Left lobe of liver (tissue), 2 donors: ENCODE measurements around the gene MANBA. TPM values are rescaled to one million over a fixed set of nuclear protein-coding genes. Genes with fewer than 3 reads are reported as not detected.
"Not testable (repeated sequence)": the region's sequence is repeated elsewhere in the genome, so short reads cannot be mapped to it uniquely, and the experiment has no call there.

ENCODE experiments used
- ATAC-seq: fragments of 200-7000 bp; cut with Tn5 transposase; one replicate; pipeline ENCODE4 v1.9.1; 2020; ENCODE audit warnings: mild to moderate bottlenecking, moderate library complexity
- DNase-seq: peaks from one replicate; pipeline ENCODE4 v3.0.0-alpha.2; 2020; ENCODE audit warnings: low spot score
- total RNA-seq: library from RNA; stranded (reverse); gene quantifications from one replicate; pipeline ENCODE4 v1.2.1, GENCODE V29; 2021
- donor health status: DM: no; HTN: no; CAD: no; lungs with moderate emphysema.
- donor health status: DM: no; HTN: yes; CAD: no.

Gene MANBA
- total RNA-seq, 1 donor from 2014 or later = 10.6 TPM

DNA sequence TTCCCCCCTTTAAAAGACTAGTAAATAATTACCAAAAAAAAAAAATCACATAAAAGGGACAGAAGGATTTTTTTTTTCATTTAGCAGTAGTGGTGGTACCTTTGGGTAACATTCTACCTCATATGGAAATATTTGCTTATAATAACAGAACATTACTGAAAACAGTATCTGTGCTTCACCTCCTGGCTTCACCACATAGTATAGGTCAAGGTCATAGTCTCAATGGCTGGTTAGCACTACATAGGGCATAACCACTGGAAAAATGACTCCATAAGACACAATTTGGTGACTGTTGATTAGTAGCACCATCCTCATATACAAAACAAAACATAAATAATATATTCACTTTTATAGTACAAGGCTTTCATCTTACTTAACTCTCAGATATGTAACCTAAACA is 34.7 kb downstream of the MANBA start:
- ATAC-seq (no peak), DNase-seq (no peak)

DNA sequence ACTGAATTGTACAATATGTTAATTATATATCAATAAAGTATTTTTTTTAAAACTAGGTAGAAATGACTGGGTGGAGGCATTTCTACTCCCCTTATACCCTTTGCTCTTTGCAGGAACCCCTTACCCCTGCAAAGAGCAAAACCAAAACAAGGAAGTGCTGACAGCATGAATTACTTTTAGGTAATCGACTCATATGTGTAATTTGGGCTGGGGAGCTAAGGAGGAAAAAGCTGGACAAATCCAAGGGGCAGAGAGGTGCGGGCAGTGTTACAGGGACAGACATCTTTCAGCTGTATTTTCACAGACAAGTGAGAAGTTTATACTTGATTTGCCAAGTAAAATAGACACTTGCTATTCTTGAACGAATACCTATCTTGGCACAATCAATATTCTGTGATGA is 35.5 kb downstream of the MANBA start:
- ATAC-seq = peak; percentile 18

DNA sequence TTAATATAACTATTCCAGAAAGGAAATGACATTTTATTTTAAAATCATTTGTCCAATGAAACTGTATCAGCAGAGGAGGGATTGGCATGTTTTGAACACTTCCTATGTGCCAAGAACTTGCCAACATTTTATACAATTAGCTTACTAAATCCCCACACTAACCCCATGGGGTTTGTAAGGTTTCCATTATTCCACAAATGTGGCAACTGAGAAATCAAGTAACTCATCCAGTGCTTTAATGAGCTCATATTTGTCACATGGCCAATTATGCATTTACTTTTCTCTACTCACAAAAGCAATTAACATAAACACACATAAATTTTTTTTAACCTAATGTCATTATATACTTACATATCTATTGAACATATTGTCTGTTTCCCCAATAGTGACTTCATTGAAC is 37.3 kb downstream of the MANBA start:
- no peak for DNase-seq
- no peak for ATAC-seq

More for the DNA sequence above, 35.5 kb downstream of the MANBA start:
- no peak for DNase-seq

DNA sequence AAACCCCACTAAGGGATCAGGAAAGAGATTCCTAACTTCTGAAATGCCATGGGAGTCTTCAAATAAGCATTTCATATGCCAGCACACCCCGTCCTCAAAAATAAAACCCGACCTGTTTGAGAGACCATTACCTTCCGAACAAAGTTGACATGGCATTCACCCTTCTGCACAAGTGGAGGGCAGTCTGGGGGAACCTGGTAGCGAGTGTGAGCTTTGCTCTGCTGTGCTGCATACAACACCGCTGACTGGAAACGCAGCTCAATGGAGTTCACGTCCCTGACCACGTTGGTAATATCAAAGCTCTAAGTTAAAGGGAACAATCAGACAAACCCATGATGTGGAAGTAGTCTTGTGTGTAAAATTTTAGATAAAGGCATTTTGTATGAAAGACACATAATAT is 38.0 kb downstream of the MANBA start:
- ATAC-seq (no peak), DNase-seq (no peak)

DNA sequence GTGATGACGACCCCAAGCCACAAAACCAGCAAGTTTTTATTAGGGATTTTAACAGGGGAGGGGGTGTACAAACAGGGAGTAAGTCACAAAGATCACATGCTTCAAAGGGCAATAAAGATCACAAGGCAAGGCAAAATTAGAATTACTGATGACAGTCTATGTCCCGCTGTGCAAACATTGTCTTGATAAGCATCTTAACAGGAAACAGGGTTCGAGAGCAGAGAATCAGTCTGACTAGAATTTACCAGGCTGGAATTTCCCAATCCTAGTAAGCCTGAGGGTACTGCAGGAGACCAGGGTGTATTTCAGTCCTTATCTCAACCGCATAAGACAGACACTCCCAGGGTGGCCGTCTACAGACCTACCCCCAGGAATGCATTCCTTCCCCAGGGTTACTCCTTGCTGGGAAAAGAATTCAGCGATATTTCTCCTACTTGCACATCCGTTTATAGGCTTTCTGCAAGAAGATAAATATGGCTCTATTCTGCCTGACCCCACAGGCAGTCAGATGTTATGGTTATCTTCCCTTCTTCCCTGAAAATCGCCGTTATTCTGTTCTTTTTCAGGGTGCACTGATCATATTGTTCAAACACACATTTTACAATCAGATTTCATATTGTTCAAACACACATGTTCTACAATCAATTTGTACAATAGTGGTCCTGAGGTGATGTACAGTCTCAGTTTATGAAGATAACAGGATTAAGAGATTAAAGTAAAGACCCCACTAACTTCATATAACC is 41.8 kb downstream of the MANBA start:
- not testable (repeated sequence) for DNase-seq, ATAC-seq

DNA sequence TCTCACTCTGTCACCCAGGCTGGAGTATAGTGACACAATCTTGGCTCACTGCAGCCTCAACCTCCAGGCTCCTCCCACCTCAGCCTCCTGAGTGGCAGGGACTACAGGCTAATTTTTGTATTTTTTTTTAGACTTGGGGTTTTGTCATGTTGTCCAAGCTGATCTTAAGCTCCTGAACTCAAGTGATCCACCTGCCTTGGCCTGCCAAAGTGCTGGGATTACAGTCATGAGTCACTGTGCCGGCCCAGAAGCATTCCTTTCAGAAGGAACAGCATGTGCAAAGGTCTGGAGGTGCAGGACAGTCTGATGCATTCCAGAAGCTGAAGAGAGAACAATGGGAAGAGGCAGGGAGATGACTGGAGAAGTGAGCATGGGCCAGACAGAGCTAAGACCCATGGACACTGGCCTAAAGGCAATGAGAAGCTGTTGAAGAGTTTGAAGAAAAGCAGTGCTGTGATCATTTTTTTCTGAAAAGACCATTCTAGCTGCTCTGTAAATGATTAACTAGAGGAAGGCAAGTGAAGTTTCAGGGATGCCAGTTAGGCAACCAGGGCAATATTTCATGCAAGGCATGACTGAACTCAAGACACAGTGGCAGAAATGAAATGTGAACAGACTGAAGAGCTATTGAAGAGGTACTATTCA is 43.2 kb downstream of the MANBA start:
- ATAC-seq (peak; percentile 86), DNase-seq (no peak)

DNA sequence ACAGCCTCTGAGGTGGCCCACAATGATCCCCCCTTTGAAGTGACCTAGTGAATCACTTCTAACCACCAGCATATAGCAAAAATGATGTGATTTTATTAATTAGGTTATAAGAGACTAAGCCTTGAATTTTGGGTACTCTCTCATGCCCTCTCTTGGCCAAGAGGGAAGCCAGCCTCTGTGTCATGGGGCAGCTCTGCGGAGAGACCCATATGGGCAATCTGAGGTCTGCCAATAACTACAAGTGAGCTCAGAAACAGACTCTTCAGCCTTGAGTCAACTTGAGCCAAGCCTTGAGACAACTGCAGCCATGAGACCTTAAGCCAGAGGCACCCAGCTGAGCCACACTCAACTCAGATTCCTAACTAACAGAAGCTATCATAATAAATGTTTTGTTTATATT is 45.7 kb downstream of the MANBA start:
- no peak for DNase-seq
- no peak for ATAC-seq

DNA sequence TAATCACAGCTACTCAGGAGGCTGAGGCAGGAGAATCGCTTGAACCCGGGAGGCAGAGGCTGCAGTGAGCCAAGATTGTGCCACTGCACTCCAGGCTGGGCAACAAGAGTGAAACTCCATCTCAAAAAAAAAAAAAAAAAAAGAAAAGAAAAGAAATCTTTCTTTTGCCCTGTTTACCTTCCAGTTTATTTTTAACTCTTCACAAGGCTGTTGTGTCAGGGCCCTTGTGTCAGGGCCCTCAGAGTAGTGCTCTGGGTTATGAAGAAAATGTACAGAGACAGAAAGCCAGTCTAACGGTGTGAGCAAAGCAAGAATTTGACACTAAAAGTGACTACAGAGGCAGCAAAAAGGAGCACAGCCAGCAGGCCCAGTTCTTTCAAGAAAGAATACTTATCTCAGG is 47.0 kb downstream of the MANBA start:
- not testable (repeated sequence) for DNase-seq, ATAC-seq

DNA sequence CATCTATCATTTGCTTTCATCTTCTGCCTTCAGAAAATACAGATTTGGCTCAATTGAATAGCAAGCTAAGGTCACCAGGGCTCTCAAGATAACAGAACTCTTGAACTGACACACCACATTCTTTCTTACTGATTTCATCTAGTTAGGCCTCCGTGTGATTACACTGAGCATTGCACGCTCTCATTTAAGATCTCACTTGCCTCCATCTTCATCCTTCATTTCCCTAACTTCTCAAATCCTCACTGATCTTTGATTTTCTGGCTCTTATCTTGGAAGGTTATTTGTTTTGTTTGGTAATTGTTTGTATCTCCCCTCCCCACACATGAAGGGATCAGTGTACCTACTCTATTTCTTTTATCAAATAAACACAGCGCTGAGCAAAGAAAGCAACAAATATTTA is 47.7 kb downstream of the MANBA start:
- DNase-seq (no peak), ATAC-seq (peak; percentile 26)

DNA sequence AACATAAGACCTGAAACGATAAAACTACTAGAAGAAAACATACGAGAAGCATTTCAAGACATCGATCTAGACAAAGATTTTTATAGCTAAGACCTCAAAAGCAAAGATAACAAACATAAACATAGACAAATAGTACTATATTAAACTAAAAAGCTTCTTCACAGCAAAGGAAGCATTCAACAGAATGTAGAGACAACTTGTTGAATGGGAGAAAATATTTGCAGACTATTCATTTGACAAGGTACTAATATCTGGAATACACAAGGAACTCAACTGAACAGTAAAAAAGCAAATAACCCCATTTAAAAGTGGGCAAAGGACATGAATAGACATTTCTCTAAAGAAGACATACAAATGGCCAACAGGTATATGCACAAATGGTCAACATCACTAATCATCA is 49.8 kb downstream of the MANBA start:
- ATAC-seq (no peak), DNase-seq (no peak)

DNA sequence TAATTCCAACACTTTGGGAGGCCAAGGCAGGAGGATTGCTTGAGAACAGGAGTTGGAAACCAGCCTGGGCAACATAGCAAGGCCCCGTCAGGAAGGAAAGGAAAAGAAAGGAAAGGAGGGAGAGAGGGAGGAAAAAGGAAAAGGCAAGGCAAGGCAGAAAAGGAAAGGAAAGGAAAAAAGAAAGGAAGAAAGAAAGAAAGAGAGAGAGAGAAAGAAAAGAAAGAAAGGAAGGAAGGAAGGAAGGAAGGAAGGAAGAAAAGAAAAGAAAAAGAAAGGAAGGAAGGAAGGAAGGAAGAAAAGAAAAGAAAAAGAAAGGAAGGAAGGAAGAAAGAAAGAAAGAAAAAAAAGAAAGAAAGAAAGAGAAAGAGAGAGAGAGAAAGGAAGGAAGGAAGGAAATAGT is 51.7 kb downstream of the MANBA start:
- DNase-seq, ATAC-seq: not testable (repeated sequence)

DNA sequence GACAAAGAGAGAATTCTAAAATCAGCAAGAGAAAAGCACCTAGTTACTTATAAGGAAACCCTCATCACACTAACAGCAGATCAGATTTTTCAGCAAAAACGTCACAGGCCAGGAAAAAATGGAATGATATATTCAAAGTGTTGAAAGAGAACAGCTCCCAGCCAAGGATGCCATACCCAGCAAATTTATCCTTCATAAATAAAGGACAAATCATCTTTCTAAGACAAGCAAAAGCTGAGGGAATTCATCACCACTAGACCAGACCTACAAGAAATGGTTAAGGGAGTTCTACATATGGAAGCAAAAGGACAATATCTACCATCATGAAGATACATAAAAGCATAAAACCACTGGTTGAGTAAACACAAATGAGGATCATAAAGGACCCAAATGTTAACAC is 53.6 kb downstream of the MANBA start:
- ATAC-seq (no peak), DNase-seq (no peak)

DNA sequence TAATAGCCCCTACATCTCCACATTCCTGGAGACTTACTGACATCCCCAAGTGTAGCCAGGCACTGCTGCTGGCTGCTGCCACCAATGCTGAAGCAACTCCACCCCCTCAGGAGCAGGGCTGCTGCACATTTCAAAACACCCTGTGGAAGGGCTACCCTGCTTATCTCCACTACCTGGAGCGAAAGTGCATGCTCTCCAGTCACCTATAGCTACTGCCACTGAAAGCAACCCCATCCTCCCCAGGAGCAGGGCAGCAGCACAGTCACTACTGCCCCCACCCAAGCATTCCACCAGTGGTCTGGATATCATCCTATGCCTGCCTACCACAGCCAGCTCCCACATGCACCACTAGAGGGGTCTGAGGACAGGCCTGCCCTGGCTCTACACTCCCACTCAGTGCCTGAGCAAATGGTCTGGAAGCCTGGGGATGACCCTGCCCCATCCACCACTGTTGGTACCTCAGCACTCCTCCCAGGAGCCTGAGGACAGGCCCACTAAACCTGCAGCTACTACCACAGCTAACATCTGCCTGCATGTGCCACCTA is 55.3 kb downstream of the MANBA start:
- DNase-seq = no peak
- no peak for ATAC-seq

DNA sequence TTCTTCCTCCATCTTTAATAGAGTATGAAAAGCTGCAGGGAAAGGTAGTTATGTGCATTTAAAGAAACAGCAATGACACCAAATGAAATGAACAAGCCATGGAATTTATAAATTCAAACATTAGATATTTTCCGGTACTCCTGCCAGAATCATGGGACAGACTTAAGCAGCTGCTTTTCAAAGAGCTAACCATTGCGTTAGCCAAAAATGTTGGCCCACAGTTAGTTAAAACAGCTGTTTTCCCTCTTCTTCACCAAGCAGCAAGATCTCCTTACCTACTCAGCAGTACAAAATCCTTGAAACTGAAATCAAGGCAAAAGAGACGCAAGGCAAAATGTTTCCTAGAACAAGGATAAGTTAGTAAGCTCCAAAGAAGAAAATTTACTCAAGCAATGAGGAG is 64.0 kb downstream of the MANBA start:
- DNase-seq (no peak), ATAC-seq (no peak)

DNA sequence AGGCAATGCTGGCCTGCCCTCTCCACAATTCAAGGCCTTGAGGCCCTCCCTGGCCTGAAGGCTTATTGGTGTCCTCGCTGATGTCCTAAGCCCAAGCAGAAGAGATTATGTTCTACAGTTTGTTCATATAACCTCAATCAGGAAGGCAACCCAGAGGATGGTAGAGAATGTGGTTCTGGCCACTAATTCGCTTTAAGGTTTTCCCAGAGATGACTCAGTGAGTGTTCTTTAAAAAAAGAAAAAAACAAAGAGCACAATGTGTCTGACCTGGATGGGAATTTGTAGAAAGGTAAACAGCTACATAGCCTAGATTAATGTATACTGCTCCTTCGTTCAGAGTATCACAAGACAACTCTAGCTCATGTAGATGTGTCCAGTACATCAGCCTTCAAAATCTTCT is 66.0 kb downstream of the MANBA start:
- no peak for ATAC-seq
- no peak for DNase-seq

DNA sequence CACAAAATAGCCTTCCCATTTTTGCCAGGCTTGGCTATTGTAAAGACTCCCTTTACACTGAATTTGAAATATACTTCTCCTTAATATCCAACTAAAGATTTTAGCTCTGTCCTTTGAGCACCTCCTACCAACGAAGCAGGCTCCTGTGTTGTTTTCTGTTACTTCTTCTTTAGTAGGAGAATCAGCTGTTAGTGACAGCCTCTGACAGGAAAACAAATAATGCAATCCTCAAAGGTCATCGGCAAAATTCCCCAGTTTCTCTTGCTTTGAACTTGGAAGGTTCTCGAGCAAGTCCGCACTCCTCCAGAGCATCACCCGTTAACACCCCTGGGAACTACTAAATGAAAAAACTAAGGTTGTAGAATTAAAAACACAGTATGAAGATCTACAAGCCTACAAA is 66.9 kb downstream of the MANBA start:
- ATAC-seq (no peak), DNase-seq (no peak)

DNA sequence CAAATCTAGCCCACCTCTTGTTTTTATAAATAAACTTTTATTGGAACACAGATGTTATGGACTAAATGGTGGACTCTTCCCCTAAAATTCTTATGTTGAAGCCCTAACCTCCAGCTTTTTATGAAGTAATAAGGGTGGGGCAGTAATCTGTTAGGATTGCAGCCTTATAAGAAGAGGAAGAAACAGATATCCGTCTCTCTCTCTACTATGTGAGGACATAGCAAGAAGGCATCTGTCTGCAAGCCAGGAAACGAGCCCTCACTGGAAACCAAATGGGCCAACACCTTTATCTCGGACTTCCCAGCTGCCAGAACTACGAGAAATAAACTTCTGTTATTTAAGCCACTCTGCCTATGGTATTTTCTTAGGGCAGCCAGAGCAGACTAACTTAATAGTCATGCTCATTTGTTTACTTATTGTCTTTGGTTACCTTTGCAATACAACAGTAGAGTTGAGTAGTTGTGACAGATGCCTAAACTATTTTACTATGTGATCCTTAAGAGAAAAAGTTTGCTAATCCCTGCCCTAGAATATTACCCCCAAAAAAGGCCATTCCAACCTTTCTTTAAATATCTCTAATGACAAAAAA is 67.4 kb downstream of the MANBA start:
- DNase-seq = no peak
- ATAC-seq = no peak

DNA sequence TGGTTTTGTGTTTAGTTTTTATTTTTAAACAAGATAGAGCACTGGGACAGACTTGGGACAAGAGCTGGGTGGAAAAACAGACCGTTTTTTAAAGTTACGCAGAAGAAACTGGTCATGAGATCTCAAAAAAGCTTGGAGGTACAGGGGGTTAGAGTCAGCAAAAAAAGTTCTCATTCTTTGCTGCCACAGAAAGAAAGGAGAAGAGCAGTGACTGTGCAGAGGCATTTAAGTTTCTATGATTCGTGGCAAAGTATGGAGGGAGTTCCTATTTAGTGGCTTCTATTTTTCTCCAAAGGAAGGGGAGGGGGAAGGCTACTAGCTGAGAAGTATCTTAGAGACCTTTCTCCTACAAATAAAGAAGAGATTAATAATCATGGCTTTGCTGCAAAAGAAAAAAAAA is 68.3 kb downstream of the MANBA start:
- ATAC-seq = peak; percentile 16

DNA sequence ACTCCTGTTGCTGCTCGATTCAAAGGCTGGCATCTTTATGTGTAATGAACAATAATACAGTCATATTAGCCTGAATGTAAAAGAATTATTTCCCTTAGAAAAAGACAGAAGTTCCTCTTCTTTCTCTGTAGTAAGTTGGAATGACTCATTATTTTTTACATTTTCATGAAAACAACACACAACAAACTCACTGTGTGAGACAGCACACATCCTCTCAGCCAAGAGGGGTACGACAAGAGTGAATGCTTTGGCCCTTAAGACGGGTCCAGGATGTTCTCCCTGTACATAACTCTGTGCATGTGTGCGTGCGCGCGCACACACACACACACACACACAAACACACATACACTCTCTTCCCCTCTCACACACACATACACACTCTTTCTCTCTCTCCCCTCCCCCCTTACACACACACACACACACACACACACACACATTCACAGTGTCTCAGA is 72.8 kb downstream of the MANBA start:
- ATAC-seq = no peak
- no peak for DNase-seq

More for the DNA sequence above, 68.3 kb downstream of the MANBA start:
- no peak for DNase-seq

DNA sequence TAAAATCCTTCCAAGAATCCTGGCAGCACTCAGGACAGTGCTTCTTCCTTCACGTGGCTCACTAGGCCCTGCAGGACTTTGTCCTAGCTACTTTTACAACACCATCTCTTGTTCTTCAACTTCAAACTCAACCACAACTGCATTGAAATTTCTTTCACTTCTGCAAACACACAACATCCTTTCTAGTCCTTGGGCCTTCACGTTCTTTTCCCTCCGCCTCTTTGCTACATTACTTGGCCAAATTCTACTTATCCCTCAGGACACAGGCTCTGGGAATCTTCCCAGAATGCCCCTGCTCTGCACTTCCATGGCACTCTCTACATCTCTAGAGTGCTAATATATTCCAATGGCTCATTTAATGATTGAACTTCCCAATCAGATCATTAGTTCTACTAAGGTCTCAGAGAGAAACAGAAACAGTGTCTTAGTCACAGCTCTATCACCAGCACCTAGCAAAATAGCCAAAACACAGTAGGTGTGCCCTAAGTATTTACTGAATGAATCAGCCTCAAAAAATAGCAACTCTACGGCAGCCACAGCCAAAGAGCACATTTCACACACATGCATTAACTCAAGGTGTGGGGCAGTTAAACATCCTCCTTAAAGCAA is 73.3 kb downstream of the MANBA start:
- ATAC-seq (no peak), DNase-seq (no peak)

DNA sequence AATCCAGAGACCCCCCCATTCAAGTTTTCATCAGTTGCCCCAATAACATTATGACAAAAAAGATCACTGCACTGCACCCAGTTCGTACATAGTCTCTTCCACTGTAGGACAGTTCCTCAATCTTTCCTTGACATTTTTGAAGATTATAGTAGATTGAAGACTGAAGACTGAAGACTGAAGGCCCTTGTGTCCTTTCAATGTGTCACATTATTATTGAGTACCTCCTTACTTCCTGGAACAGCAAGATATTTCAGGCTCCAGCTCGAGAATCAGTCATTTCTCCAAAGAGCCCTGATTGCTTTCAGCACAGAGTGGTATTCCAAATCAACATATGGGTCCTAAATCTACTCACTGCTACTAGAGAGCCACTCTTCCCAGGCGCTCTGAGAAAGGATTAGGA is 75.0 kb downstream of the MANBA start:
- ATAC-seq = no peak
- DNase-seq = no peak
